GM21447 (cell line): Measurements from ENCODE around the gene RGP1.
A peak's percentile ranks its signal among the peaks of the same experiment; 100 is the strongest.

Source experiments
- ATAC-seq: cut with Tn5 transposase; IDR thresholded peaks from one replicate; pipeline ENCODE4 v1.9.1; 2021; ENCODE audit not compliant: unreplicated experiment

The RGP1 gene

GRCh38 chr9:35767458-35767857, 18.4 kb downstream of the RGP1 start:
- ATAC-seq: no peak

- no peak for ATAC-seq
These were observed 20.7 kb downstream of the RGP1 start for GRCh38 chr9:35769763-35770162.

DNA sequence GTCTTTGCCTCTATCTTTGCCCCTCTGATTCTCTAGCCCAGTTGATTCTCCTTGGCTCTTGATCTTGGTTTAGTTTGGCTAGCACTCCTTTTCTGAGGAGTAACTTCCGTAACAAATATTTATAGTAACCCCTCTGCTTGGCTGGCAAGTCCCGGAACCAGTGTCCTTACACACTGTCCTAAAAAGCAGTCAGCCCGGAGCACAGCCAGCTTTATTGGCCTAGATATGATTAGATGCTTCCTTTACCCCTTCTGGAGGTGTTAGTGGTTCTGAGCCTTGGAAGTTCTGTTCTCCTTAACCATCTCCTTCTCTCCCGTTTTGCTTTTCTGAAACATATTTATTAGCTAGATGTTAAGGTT, 22.0 kb downstream of the RGP1 start:
- ATAC-seq: no peak

GRCh38 chr9:35771534-35771933, 22.4 kb downstream of the RGP1 start:
- no peak for ATAC-seq

DNA sequence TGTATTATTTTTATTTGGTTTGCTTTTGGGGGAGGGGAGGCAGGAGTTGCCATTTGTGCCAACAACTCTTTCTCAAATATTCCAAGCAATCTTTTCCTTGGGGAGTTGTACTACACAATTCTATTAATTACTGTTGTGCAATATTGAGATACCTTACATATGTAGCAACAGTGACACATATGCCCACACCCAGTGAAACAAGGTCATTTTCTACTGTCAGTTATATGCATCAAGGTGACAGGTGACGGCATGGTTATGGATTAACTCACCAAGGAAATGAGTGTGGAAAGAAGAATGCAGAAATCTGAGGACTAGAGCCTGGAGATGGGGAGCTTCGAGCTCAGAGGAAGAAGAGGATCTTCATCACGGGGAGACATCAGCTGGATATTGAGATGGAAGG, 22.9 kb downstream of the RGP1 start:
- no peak for ATAC-seq

GRCh38 chr9:35774907-35775635, 26.0 kb downstream of the RGP1 start:
- ATAC-seq: no peak

DNA sequence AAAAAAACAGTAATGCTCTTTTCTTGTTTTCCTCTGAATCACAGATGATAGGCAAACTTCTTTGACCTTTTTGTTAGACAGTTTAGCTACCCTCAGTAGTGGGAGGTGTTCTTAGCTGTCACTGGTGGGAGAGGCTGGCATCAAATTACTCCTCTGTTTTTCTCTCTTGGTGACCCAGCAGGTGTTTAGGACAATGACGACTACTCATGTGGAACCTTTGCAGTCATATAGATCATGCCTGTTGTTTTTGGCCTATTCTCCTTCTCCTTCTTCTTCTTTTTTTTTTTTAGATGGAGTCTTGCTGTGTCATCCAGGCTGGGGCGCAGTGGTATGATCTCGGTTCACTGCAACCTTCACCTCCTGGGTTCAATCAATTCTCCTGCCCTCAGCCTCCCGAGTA, 26.9 kb downstream of the RGP1 start:
- no peak for ATAC-seq

GRCh38 chr9:35778496-35778895, 29.4 kb downstream of the RGP1 start:
- ATAC-seq: no peak

DNA sequence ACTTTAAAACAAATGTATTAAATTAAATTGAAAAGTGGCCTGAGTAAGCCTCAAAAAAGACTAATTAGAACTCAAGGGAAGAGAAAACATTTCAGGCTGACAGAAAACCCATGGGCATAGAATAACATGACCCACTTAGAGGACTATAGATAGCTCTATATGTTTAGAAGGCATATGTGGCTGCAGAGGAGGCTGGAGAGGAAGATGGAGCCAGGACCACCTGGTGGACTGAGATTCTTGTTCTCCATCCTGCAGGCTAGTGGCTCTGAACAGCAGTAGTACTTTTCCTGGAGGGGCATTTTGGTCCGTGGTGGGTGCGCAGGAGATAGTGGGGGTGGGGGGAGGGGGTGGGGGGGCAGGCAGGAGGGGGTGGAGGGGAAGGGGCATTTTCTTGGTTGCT, 32.0 kb downstream of the RGP1 start:
- no peak for ATAC-seq

GRCh38 chr9:35783418-35783817, 34.3 kb downstream of the RGP1 start:
- ATAC-seq: no peak

DNA sequence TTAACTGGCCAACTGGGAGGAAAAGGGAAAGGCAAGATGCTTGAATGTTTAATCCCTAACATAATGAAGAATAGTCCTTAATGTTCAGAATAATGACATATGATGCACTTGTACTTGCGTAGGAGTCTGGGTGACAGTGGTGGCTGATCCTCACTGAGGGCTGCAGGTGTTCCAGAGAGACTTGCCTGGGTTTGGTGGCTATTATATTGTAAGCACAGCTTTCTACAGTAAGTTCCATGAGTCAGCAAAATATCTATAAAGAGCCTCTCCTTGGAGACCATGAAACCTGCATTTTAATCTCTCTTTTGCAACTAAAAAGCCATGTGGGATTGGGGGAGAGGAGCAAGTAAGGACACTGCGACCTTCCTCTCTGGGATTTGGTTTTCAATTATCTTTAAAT, 40.5 kb downstream of the RGP1 start:
- no peak for ATAC-seq

DNA sequence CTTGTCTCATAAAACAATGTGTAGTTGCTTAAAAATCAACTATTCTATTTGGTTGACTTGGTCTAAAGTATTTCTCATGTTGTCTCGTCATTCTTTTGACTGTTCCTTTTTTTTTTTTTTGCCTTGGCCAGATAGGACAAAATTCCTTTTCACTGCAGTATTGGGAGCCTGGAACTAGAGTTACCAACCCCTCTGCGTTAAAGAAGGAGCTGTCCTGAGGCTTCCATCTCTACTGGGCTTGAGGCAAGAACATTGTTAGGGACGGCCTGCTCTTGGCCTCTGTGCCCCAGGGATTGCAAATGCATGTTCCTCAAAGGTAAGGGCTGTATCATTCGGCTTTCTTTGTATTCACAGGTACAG, 40.9 kb downstream of the RGP1 start:
- ATAC-seq: no peak

DNA sequence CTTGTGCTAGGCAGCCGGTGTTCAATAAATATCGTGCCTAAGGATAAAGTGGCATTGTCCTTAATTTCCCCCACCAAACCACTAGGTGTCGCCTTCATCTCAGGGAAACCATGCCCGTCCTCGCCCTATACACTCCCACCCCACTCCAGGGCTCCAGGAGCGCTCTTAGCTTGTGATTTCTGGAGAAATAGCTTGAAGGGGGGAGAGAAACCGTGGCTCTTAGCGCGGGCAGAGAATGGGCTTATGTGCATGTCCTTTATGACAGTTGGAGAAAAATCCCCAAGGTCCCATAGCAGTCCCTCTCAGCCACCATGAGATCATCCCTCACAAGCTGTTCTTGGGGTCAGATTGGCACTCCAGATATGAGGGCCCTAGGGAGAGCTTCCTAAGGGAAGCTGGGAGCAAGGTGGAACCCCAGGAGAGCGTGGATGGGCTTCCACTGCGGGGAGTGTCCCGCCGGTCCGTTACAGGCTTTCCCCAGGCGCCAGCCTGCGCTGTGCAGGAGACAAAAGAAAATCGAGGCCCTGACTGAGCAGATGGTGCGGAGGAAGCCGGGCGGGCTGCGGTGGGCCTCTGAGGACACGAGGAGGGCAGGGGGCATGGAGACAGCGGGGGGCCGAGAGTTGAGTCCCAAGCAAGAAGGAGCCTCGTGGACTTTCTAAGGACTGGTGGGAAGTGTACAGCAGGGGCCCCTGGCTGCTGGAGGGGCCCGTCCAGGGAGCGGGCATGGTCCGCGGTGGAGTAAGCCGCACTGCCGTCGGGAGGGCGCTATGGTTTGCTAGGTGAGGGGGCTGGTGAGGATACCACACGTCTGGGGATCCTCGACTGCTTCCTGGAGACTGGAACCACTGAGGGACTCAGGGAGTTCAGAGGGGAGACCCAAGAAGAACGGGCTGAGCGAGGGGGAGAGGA, 41.6 kb downstream of the RGP1 start:
- no peak for ATAC-seq

DNA sequence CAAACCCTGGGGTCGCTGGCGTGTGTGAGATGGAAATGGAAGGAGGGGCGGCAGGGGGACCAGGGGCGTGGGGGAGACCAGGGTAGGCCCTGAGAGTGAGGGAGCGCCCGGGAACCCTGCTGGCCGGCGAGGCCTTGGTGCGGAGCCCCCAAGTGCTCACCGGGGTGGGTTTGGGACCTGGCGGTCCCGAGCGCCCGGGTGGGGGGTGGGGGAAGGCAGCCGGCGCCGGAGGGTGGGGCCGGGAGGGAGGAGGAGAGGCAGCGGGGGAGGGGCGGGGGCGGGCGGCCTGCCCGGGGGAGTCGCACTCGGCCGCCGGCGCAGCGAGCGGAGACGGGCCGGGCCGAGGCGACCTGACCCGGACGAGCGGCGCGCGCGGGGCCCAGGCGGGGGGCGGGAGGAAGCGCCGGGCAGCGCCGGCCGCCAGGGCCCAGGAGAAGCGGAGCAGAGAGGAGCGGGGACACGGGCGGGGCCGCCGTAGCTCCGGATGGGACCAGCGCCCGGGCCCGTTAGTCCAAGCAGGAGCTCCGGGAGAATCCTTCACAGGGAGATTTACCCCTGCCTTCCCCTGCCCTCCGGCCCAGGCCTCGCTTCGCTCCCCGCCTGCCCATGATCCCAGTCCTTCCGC, 42.3 kb downstream of the RGP1 start, which contains the start of gene NPR2:
Gene NPR2, plus strand, starts transcription at position 295 of the 625 bp plus-strand sequence. CDS start 818 bp downstream, outside the sequence.
- ATAC-seq: no peak

DNA sequence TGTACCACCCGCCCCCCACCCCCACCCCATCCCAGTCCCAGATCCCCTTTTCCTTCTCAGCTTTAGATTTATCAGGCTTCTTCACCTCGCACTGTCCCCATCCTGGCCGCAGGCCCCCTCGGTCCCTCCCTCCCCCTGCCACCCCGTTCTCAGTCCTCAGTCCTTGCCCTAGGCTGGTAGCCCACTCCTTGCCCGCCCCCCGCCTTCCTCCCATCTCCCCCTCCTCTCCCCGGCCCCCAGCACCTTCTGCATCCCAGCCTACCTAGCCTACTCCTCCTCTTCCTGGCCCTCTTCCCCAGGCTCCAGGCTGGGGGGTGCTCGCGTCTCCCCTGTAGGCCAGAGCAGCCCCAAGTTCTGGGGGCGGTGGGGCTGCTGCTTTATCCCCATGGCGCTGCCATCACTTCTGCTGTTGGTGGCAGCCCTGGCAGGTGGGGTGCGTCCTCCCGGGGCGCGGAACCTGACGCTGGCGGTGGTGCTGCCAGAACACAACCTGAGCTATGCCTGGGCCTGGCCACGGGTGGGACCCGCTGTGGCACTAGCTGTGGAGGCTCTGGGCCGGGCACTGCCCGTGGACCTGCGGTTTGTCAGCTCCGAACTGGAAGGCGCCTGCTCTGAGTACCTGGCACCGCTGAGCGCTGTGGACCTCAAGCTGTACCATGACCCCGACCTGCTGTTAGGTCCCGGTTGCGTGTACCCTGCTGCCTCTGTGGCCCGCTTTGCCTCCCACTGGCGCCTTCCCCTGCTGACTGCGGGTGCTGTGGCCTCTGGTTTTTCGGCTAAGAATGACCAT, 43.1 kb downstream of the RGP1 start:
- no peak for ATAC-seq

GRCh38 chr9:35792826-35793225, 43.7 kb downstream of the RGP1 start:
- ATAC-seq: no peak

DNA sequence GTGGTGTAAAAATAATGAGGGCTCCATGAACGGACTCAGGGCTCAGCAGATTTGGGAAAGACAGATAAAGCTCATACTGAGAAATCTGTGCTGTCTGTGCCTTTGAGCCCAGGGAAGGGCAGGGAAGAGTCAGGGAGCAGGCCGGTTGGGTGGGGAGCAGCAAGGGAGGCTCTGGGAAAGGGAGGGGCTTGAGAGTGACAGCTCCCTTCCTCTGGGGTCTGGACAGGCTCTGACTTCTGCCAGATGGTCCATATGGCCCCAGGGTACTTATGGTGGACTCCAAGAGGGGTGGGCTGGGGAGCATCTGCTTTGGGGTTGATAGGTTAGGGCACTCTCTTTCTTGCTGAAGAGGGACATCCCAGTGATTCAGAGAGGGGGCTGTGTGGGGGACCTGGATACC, 44.4 kb downstream of the RGP1 start:
- no peak for ATAC-seq

DNA sequence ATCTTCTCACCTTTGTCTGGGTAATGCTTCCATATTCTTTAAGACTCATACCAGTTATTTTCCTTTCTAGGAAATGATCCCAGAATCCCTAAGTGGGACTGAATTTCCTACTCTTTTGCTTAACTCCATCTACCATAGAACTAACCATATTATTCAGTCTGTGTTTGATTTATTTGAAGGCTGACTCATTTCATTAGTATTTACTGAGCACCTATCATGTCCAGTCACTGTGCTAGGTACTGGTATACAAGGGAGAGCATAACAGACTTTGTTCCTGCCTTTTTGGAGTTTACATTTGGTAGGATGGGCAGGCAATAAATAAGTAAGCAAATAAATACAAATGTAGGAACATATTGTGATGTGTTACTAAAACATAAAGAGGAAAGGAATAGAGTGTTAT, 46.6 kb downstream of the RGP1 start:
- no peak for ATAC-seq

DNA sequence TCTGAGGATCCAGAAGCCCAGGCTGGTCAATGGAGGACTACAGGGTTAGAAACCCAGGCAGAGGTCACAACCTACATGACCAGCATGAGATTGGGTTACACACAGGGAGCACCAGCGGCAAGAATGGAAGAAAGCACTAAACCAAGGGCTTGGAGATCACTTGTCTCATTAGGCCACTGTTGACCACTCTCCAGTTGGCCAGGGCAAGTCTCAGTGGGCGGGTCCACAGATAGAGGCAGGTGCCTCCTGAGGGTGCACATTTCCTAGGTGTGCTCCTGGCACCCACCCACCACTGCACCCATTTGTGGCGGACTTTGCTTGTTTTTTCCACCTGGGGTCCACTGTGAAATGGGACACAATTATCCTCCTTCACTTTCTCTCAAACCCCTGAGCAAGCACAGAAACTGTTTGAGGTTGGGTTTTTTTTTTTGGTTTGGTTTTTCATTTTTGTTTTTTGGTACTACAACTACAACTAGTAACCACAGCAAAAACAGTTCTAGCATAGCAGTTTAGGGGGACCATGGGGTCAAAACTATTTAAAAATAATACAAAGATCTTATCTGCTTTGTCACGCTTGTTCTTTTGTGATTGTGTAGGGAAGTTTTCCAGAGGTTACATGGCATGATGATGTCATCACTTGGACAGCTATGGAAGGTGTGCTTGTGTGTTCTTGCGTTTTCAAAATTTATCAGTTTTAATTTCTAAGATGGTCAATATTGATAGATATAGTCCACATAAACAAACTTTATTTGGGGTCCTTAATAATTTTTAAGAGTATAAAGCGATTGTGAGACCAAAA, 48.4 kb downstream of the RGP1 start:
- ATAC-seq: no peak

DNA sequence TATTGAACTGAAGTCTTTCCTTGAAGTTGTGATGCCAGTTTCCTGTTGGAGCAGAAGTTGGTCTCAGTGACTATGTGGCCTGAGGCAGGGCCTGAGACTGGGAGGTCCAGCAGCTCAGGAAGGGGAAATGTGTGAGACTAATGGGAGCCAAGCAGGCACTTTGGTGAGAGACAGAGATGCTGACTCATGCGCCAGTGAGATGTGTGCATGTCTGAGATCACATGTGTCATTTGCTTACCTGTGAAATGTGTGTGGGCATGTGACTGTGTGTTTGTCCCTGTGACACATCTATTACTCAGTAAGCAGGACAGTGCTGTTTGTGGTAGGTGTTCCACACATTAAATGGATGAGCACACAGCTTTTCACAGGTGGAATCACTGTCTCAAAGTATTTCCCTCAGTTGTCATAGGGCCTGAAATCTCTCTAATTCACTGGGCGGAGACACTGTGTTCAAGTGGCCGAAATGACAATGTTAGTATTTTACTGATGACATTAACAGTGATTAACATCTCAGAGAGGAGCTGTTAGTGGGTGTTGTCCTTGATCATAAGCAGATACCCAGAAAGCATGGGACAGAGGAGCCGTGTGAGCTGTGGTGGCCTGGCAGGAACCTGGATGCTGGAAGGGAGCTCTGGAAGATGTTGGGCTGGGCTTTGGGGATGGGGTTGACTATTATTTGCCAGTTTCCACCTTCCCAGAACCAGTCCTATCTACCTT, 49.7 kb downstream of the RGP1 start:
- peak; percentile 52 for ATAC-seq
